Activated naive CD8-positive, alpha-beta T cell treated with anti-CD3 and anti-CD28 coated beads, Interleukin-2, amount 50 U/mL, for 24 hours (primary cell): ENCODE results near the gene ITGA8.
"Not testable (repeated sequence)": the region's sequence is repeated elsewhere in the genome, so short reads cannot be mapped to it uniquely, and the experiment has no call there.

ENCODE experiments used
- ATAC-seq: fragments of 150-1000 bp; cut with Tn5 transposase; one replicate; pipeline ENCODE4 v1.10.0; 2021
- DNase-seq: peaks from one replicate; pipeline ENCODE4 v3.0.0; 2021
- H3K27ac Mint-ChIP-seq: one replicate; pipeline ENCODE4 v1.8.0; 2021; ENCODE audit warnings: mild to moderate bottlenecking, mixed read lengths
- H3K27me3 Mint-ChIP-seq: one replicate; pipeline ENCODE4 v1.8.0; 2021; ENCODE audit warnings: mixed read lengths
- H3K36me3 Mint-ChIP-seq: one replicate; pipeline ENCODE4 v1.8.0; 2021; ENCODE audit warnings: low read depth, mixed read lengths
- H3K4me1 Mint-ChIP-seq: one replicate; pipeline ENCODE4 v1.8.0; 2021; ENCODE audit warnings: mixed read lengths
- H3K4me3 Mint-ChIP-seq: one replicate; pipeline ENCODE4 v1.8.0; 2021; ENCODE audit warnings: mild to moderate bottlenecking, moderate library complexity, mixed read lengths
- H3K9me3 Mint-ChIP-seq: one replicate; pipeline ENCODE4 v1.8.0; 2021; ENCODE audit warnings: mixed read lengths

ITGA8 gene

GRCh38 chr10:15681076-15681475, 38.6 kb downstream of the ITGA8 start:
- no peak overlapping the region for H3K27ac Mint-ChIP-seq
- H3K4me1 Mint-ChIP-seq = no peaks in the 10 kb centered on the region
- no peak overlapping the region for H3K4me3 Mint-ChIP-seq
- no peaks in the 10 kb centered on the region for H3K9me3 Mint-ChIP-seq
- no peak for ATAC-seq
- H3K36me3 Mint-ChIP-seq = no peaks in the 10 kb centered on the region
- H3K27me3 Mint-ChIP-seq = peaks cover 16% of the 10 kb centered on the region
- no peak for DNase-seq

- Mint-ChIP-seq H3K27ac (no peak overlapping the region), H3K4me1 (no peaks in the 10 kb centered on the region), H3K9me3 (no peaks in the 10 kb centered on the region), H3K27me3 (peaks cover 10% of the 10 kb centered on the region), H3K4me3 (no peak overlapping the region), H3K36me3 (no peaks in the 10 kb centered on the region)
- no peak for ATAC-seq
- DNase-seq = no peak
Measured at GRCh38 chr10:15678851-15679250, 40.9 kb downstream of the ITGA8 start.

GRCh38 chr10:15672469-15672868, 47.3 kb downstream of the ITGA8 start:
- no peaks in the 10 kb centered on the region for H3K4me1 Mint-ChIP-seq
- ATAC-seq (no peak), DNase-seq (no peak)
- H3K9me3 Mint-ChIP-seq = no peaks in the 10 kb centered on the region
- H3K36me3 Mint-ChIP-seq = no peaks in the 10 kb centered on the region
- H3K27ac Mint-ChIP-seq = no peak overlapping the region
- H3K4me3 Mint-ChIP-seq = no peak overlapping the region
- H3K27me3 Mint-ChIP-seq = peaks cover 5% of the 10 kb centered on the region

- no peak overlapping the region for H3K4me3 Mint-ChIP-seq
- peaks cover 4% of the 10 kb centered on the region for H3K27me3 Mint-ChIP-seq
- H3K4me1 Mint-ChIP-seq = no peaks in the 10 kb centered on the region
- ATAC-seq (no peak), DNase-seq (no peak)
- no peaks in the 10 kb centered on the region for H3K9me3 Mint-ChIP-seq
- H3K27ac Mint-ChIP-seq = no peak overlapping the region
- H3K36me3 Mint-ChIP-seq = no peaks in the 10 kb centered on the region
Measured at GRCh38 chr10:15670880-15671279, 48.8 kb downstream of the ITGA8 start.

- DNase-seq = no peak
- Mint-ChIP-seq H3K36me3 (no peaks in the 10 kb centered on the region), H3K4me3 (no peak overlapping the region), H3K9me3 (no peaks in the 10 kb centered on the region), H3K27ac (no peak overlapping the region), H3K4me1 (no peaks in the 10 kb centered on the region), H3K27me3 (peaks cover 2% of the 10 kb centered on the region)
- ATAC-seq = no peak
Measured at GRCh38 chr10:15661574-15661973, 58.1 kb downstream of the ITGA8 start.

GRCh38 chr10:15660990-15661389, 58.7 kb downstream of the ITGA8 start:
- Mint-ChIP-seq H3K4me3 (no peak overlapping the region), H3K4me1 (no peaks in the 10 kb centered on the region), H3K9me3 (no peaks in the 10 kb centered on the region), H3K36me3 (no peaks in the 10 kb centered on the region), H3K27me3 (peaks cover 2% of the 10 kb centered on the region), H3K27ac (no peak overlapping the region)
- ATAC-seq = no peak
- no peak for DNase-seq

GRCh38 chr10:15658069-15658702, 61.5 kb downstream of the ITGA8 start:
- H3K27me3 Mint-ChIP-seq = peaks cover 2% of the 10 kb centered on the region
- no peak overlapping the region for H3K4me3 Mint-ChIP-seq
- H3K4me1 Mint-ChIP-seq = no peaks in the 10 kb centered on the region
- no peaks in the 10 kb centered on the region for H3K36me3 Mint-ChIP-seq
- ATAC-seq (no peak), DNase-seq (no peak)
- no peaks in the 10 kb centered on the region for H3K9me3 Mint-ChIP-seq
- H3K27ac Mint-ChIP-seq = no peak overlapping the region

- H3K4me1 Mint-ChIP-seq = no peaks in the 10 kb centered on the region
- no peaks in the 10 kb centered on the region for H3K36me3 Mint-ChIP-seq
- DNase-seq = no peak
- H3K27me3 Mint-ChIP-seq = no peaks in the 10 kb centered on the region
- H3K9me3 Mint-ChIP-seq = no peaks in the 10 kb centered on the region
- no peak for ATAC-seq
- H3K27ac Mint-ChIP-seq = no peak overlapping the region
- no peak overlapping the region for H3K4me3 Mint-ChIP-seq
Measured at GRCh38 chr10:15652757-15653156, 67.0 kb downstream of the ITGA8 start.

GRCh38 chr10:15652117-15652516, 67.6 kb downstream of the ITGA8 start:
- no peak for ATAC-seq
- H3K9me3 Mint-ChIP-seq = no peaks in the 10 kb centered on the region
- H3K27ac Mint-ChIP-seq = no peak overlapping the region
- no peaks in the 10 kb centered on the region for H3K4me1 Mint-ChIP-seq
- DNase-seq = no peak
- H3K27me3 Mint-ChIP-seq = no peaks in the 10 kb centered on the region
- H3K36me3 Mint-ChIP-seq = no peaks in the 10 kb centered on the region
- no peak overlapping the region for H3K4me3 Mint-ChIP-seq

GRCh38 chr10:15651175-15651574, 68.5 kb downstream of the ITGA8 start:
- H3K4me1 Mint-ChIP-seq = no peaks in the 10 kb centered on the region
- H3K27me3 Mint-ChIP-seq = no peaks in the 10 kb centered on the region
- ATAC-seq (no peak), DNase-seq (no peak)
- H3K27ac Mint-ChIP-seq = no peak overlapping the region
- no peak overlapping the region for H3K4me3 Mint-ChIP-seq
- no peaks in the 10 kb centered on the region for H3K36me3 Mint-ChIP-seq
- H3K9me3 Mint-ChIP-seq = no peaks in the 10 kb centered on the region

- Mint-ChIP-seq H3K27ac (no peak overlapping the region), H3K4me1 (no peaks in the 10 kb centered on the region), H3K27me3 (no peaks in the 10 kb centered on the region), H3K36me3 (no peaks in the 10 kb centered on the region), H3K9me3 (no peaks in the 10 kb centered on the region), H3K4me3 (no peak overlapping the region)
- DNase-seq (no peak), ATAC-seq (no peak)
Measured at GRCh38 chr10:15642095-15642494, 77.6 kb downstream of the ITGA8 start.

GRCh38 chr10:15640536-15641085, 79.1 kb downstream of the ITGA8 start:
- Mint-ChIP-seq H3K36me3 (no peaks in the 10 kb centered on the region), H3K9me3 (no peaks in the 10 kb centered on the region), H3K4me3 (no peak overlapping the region), H3K4me1 (no peaks in the 10 kb centered on the region), H3K27ac (no peak overlapping the region), H3K27me3 (no peaks in the 10 kb centered on the region)
- DNase-seq (no peak), ATAC-seq (no peak)

- Mint-ChIP-seq H3K27me3 (no peaks in the 10 kb centered on the region), H3K27ac (no peak overlapping the region), H3K4me1 (no peaks in the 10 kb centered on the region), H3K9me3 (no peaks in the 10 kb centered on the region), H3K4me3 (no peak overlapping the region), H3K36me3 (no peaks in the 10 kb centered on the region)
- DNase-seq (no peak), ATAC-seq (no peak)
Measured at GRCh38 chr10:15636446-15636845, 83.3 kb downstream of the ITGA8 start.

GRCh38 chr10:15632456-15633091, 87.1 kb downstream of the ITGA8 start:
- Mint-ChIP-seq H3K4me3 (no peak overlapping the region), H3K36me3 (no peaks in the 10 kb centered on the region), H3K9me3 (peaks cover 4% of the 10 kb centered on the region), H3K4me1 (no peaks in the 10 kb centered on the region), H3K27ac (no peak overlapping the region), H3K27me3 (no peaks in the 10 kb centered on the region)
- DNase-seq = no peak
- no peak for ATAC-seq

GRCh38 chr10:15631205-15631604, 88.5 kb downstream of the ITGA8 start:
- H3K4me1 Mint-ChIP-seq = not testable (repeated sequence)

More at GRCh38 chr10:15631205-15631604, 88.5 kb downstream of the ITGA8 start:
- H3K36me3 Mint-ChIP-seq, DNase-seq, H3K27ac Mint-ChIP-seq, ATAC-seq, H3K4me3 Mint-ChIP-seq, H3K27me3 Mint-ChIP-seq, H3K9me3 Mint-ChIP-seq: not testable (repeated sequence)
